HEK293 (cell line): ENCODE results near the gene CAPN15.

Experiments
- WT1 ChIP-seq: fragments of 450-650 bp; formaldehyde crosslinking; IDR thresholded peaks from 2 replicates; pipeline ENCODE4 v1.5.1; 2016; ENCODE audit warnings: missing biosample characterization, missing genetic modification characterization
- ZNF10 ChIP-seq: fragments of 450-650 bp; formaldehyde crosslinking; IDR thresholded peaks from 2 replicates; pipeline ENCODE4 v1.5.1; 2017; ENCODE audit warnings: missing biosample characterization, missing genetic modification characterization
- ZNF768 ChIP-seq: fragments of 450-650 bp; formaldehyde crosslinking; IDR thresholded peaks from 2 replicates; pipeline ENCODE4 v1.5.1; 2018; ENCODE audit warnings: missing biosample characterization, mild to moderate bottlenecking, missing genetic modification characterization
- TF ChIP-seq, protein P1 (sequence below): fragments of 450-650 bp; formaldehyde crosslinking; IDR thresholded peaks from 2 replicates; pipeline ENCODE4 v1.5.1; 2016; ENCODE audit warnings: missing biosample characterization, missing genetic modification characterization
- TF ChIP-seq, protein P2 (sequence below): fragments of 450-650 bp; formaldehyde crosslinking; IDR thresholded peaks from 2 replicates; pipeline ENCODE4 v1.5.0; 2017; ENCODE audit warnings: missing biosample characterization, missing genetic modification characterization, borderline replicate concordance

DNA sequence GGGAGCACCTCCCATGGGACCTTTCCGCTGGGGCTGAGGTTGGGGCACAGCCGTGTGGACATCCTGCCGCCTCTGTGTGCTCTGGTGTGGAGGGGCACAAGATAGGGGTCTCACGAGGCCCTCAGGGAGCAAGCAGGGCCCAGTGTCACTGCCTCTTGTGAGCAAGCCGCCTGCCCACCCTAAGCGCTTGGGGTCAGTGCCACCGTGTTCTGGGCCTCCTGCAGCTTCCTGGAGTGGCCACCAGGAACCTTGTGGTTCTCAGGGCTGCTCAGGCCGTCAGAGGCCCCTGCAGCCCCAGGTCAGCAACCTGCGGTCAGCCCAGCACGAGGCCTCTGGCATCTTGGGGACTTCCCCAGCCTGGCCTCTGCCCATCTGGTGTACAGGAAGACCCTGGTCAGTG lies 13.6 kb upstream of the CAPN15 start:
- TF ChIP-seq, protein P1, sequence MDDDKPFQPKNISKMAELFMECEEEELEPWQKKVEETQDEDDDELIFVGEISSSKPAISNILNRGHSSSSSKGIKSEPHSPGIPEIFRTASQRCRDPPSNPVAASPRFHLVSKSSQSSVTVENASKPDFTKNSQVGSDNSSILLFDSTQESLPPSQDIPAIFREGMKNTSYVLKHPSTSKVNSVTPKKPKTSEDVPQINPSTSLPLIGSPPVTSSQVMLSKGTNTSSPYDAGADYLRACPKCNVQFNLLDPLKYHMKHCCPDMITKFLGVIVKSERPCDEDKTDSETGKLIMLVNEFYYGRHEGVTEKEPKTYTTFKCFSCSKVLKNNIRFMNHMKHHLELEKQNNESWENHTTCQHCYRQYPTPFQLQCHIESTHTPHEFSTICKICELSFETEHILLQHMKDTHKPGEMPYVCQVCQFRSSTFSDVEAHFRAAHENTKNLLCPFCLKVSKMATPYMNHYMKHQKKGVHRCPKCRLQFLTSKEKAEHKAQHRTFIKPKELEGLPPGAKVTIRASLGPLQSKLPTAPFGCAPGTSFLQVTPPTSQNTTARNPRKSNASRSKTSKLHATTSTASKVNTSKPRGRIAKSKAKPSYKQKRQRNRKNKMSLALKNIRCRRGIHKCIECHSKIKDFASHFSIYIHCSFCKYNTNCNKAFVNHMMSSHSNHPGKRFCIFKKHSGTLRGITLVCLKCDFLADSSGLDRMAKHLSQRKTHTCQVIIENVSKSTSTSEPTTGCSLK (tag by site-specific recombination) = no peak
- TF ChIP-seq ZNF10 (tag by site-specific recombination) (no peak), WT1 (no peak), ZNF768 (tag by site-specific recombination) (no peak)
- TF ChIP-seq, protein P2, sequence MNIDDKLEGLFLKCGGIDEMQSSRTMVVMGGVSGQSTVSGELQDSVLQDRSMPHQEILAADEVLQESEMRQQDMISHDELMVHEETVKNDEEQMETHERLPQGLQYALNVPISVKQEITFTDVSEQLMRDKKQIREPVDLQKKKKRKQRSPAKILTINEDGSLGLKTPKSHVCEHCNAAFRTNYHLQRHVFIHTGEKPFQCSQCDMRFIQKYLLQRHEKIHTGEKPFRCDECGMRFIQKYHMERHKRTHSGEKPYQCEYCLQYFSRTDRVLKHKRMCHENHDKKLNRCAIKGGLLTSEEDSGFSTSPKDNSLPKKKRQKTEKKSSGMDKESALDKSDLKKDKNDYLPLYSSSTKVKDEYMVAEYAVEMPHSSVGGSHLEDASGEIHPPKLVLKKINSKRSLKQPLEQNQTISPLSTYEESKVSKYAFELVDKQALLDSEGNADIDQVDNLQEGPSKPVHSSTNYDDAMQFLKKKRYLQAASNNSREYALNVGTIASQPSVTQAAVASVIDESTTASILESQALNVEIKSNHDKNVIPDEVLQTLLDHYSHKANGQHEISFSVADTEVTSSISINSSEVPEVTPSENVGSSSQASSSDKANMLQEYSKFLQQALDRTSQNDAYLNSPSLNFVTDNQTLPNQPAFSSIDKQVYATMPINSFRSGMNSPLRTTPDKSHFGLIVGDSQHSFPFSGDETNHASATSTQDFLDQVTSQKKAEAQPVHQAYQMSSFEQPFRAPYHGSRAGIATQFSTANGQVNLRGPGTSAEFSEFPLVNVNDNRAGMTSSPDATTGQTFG (tag by site-specific recombination) = no peak
